ENCODE measurements around the gene CCDC87.
"Not testable (repeated sequence)": the region's sequence is repeated elsewhere in the genome, so short reads cannot be mapped to it uniquely, and the experiment has no call there.

Gene CCDC87, protein sequence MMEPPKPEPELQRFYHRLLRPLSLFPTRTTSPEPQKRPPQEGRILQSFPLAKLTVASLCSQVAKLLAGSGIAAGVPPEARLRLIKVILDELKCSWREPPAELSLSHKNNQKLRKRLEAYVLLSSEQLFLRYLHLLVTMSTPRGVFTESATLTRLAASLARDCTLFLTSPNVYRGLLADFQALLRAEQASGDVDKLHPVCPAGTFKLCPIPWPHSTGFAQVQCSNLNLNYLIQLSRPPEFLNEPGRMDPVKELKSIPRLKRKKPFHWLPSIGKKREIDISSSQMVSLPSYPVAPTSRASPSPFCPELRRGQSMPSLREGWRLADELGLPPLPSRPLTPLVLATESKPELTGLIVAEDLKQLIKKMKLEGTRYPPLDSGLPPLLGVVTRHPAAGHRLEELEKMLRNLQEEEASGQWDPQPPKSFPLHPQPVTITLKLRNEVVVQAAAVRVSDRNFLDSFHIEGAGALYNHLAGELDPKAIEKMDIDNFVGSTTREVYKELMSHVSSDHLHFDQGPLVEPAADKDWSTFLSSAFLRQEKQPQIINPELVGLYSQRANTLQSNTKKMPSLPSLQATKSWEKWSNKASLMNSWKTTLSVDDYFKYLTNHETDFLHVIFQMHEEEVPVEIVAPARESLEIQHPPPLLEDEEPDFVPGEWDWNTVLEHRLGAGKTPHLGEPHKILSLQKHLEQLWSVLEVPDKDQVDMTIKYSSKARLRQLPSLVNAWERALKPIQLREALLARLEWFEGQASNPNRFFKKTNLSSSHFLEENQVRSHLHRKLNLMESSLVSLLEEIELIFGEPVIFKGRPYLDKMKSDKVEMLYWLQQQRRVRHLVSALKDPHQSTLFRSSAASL

DNA sequence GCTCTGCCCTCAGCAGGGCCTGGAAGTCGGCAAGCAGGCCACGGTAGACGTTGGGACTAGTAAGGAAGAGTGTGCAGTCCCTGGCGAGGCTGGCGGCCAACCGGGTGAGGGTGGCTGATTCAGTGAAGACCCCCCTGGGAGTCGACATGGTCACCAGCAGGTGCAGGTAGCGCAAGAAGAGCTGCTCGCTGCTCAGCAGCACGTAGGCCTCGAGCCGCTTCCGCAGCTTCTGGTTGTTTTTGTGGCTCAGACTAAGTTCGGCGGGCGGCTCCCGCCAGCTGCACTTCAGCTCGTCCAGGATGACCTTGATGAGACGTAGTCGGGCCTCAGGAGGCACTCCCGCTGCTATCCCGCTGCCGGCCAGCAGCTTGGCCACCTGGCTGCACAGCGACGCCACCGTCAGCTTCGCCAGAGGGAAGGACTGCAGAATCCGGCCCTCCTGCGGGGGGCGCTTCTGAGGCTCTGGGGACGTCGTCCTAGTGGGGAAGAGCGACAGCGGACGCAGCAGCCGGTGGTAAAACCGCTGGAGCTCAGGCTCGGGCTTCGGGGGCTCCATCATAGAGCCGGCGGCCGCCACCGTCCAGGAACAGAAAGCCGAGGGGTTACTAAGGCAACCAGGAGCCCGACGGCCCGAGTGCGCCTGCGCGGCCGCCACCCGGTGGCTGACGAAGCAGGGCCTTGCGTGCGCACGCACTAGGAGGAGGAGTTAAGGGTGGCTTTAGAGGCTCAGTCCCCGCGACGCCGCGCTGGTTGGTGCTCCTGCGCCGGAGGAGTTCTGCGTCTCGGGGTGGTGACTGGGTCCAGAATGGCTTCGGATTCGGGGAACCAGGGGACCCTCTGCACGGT, at the start of gene CCDC87, which contains the start of gene CCS:
CCDC87 (minus strand) TSS at position 607 of the 846 bp plus-strand sequence; CDS start at position 559, 48 bp downstream.
CCS (plus strand) TSS at position 729 of the 846 bp plus-strand sequence; CDS start at position 806, 77 bp downstream.
- DNase-seq = peak; percentile 81

- DNase-seq = no peak
These were observed 49.0 kb upstream of the CCDC87 start for GRCh38 chr11:66641834-66642233.

- DNase-seq = not testable (repeated sequence)
These were observed 47.0 kb upstream of the CCDC87 start for GRCh38 chr11:66639814-66640340.

GRCh38 chr11:66639066-66639813, 46.4 kb upstream of the CCDC87 start:
- no peak for DNase-seq

DNA sequence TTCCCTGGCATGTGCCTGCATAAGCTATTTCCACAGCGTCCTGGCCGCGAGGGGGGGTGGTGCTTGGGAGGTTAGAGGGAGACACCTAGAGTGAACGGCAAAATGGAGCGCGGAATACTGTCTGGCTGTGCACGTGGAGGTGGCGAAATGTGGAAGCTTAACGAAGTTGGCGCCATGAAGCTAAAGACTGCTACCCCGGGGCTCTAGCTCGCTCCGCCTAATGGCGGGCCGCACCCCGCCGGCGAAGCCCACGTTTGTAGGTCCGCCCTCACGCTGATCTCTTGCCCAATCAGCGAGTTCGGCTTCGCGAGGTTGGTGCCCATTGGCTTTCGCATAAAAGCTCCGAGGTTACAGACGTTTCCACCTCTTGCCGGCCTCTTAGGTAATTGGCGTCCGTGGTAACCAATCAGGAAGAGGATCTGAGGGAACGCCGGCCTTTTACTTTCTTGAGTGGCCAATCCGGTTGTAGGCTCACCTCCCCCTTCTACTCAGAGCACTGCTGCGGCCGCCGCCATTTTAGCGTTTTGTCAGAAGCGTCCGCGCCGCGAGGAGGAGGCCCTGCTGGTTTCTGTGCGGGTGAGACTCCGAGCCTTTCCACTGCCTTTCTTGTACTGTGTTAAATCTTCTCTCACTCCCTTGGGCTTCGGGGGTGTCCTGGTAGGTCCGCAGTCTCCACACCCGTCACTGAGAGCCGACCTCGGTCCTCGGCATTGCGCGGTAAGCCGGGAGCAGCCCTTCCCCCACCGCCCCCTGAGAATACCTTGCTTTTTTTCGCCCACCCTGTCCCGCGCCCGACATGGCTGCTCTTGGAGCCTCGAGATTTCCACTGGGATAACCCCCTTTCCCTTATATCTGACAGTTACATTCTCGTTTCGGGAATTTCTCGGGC, 45.6 kb upstream of the CCDC87 start, which contains the start of gene RBM4:
RBM4 (plus strand) TSS at position 527 of the 889 bp plus-strand sequence. CDS start 1,009 bp downstream, outside the sequence.
- DNase-seq = peak; percentile 98

DNA sequence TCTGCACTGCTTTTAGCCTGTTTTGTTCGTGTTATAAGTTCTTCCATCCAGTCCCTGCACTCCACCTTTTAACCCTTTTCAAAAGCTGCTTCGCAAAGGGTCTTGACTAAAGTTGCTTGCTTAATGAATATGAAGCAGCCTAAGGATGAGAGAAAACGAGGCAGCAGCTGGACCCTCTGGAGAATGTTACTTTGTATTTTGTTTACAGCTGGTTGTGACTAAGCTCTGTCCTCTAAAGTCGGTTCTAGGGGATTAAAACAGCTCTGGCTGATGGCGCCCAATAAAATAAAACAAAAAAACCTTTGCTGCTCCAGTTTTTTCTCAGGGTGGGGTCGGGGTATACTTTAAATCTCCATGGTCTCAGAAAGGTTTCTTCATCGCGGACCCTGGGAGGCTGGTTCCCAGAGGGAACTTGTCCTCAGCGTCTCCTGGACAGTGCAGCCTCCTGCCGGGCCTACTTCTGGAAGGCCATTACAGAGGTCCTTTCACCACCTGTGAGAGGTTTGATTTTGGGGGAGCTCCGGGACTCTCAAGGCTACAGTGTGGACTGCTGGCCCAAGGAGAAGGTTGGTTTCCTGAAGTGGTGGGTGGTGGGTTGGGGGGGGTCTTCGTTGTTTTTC, 44.8 kb upstream of the CCDC87 start:
- DNase-seq = no peak

DNA sequence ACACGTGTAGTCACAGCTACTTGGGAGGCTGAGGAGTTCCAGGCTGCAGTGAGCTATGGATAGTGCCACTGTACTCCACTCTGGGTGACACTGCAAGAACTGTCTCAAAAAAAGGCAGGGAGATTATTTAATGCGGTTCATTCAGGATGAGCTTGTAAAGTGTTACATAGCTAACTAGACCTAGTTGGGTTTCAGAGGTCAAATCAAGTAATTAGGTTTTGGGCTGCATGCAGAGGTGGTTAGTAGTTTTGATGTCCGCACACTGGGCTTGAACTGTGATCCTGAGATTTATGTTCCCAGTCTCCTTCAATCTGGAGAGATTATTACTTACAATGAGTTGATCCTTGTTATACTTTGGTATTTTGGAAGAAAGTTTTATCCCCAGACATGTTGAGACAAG, 43.5 kb upstream of the CCDC87 start:
- no peak for DNase-seq

DNA sequence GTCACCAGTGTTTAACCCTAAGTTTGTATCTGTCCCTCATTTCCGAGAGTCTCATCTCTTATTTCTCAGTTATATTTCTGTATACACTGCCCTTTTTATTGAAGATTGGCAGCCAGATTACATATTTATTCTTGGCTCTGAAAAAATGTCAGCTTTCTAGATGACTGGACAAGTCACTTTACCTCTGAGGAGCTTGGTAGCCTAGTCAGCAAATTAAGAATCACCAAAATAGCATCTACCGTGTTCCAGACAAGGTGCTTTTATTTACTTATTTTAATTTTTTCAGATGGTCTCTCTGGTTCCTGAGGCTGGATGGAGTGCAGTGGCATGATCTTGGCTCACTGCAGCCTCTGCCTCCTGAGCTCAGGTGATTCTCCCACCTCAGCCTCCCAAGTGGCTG, 40.1 kb upstream of the CCDC87 start:
- DNase-seq = no peak

DNA sequence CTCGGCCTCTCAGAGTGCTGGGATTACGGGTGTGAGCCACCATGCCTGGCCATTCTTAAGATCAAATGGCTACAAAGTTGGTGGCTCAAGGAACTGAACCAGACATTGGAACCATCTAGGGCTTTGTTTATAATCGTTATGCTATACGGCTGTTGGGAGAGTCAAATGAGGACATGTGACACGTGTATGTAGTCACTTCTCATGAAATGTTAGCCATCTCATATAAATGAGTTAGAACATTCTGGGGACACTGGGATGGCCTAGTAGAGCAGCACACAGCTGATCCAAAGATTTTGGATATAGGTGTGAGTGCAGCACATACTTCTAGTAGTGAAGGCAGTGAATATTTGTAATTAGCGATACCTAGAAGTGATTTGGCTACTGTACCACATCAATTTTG, 39.0 kb upstream of the CCDC87 start:
- no peak for DNase-seq

DNA sequence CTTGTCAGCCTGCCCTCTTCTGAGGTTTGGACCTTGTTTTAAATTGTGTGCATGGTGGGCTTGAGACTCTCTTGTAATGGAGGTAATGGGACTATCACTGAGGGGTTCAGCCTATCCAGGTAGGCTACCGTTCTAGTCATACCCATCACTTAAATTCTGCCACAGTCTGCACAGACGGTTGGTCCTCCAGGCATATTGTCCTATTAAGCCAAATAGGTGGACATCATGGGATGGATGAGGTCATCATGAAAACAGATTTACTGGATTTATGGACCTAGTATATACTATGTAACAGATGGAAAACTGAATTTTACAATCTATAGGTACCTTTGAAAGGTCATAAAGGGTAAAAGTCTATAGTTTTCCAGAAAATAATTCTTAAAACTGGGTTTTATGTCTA, 36.5 kb upstream of the CCDC87 start:
- no peak for DNase-seq

GRCh38 chr11:66628061-66628603, 35.3 kb upstream of the CCDC87 start:
- DNase-seq = no peak

DNA sequence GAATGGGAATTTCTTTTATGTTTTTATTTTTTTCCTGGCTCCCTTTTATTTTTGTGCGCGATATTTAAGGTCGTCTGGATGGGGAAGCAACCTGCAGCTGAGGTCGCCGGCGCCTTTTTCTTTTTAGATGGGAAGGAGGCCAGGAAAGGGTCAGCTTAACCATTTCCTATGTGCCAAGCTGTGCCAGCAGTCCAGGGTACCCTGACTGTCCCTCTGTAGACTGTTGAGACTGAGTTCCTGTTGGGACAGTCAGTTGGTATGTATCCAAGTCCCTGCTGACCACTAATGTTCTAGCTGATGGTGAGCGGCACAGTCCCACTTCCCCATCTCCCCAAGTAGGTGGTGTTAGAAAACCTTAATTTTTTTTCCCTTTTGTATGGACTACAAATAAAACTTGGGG, 34.1 kb upstream of the CCDC87 start:
- no peak for DNase-seq

DNA sequence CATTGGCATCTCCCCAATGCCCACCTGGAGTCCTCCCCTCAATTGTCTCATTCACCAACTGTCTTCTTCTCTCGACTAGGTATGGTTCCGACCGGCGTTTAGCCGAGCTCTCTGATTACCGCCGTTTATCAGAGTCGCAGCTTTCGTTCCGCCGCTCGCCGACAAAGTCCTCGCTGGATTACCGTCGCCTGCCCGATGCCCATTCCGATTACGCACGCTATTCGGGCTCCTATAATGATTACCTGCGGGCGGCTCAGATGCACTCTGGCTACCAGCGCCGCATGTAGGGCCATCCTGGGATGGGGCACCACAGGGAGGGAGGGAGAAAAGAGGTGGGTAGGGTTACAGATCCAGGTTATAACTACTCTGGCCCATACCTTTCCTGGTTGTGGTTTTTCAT, 33.5 kb upstream of the CCDC87 start:
- DNase-seq = no peak

- DNase-seq = no peak
These were observed 32.9 kb upstream of the CCDC87 start for GRCh38 chr11:66625752-66626149.

DNA sequence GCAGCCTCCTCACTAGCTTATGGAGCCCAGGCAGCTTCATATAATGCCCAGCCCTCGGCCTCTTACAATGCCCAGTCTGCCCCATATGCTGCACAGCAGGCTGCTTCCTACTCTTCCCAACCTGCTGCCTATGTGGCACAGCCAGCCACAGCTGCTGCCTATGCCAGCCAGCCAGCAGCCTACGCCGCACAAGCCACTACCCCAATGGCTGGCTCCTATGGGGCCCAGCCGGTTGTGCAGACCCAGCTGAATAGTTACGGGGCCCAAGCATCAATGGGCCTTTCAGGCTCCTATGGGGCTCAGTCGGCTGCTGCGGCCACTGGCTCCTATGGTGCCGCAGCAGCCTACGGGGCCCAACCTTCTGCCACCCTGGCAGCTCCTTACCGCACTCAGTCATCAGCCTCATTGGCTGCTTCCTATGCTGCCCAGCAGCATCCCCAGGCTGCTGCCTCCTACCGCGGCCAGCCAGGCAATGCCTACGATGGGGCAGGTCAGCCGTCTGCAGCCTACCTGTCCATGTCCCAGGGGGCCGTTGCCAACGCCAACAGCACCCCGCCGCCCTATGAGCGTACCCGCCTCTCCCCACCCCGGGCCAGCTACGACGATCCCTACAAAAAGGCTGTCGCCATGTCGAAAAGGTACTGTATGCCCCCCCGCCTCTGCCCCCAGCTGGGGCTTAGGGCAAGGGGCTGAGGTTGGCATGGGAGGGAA, 32.3 kb upstream of the CCDC87 start:
- DNase-seq = no peak

DNA sequence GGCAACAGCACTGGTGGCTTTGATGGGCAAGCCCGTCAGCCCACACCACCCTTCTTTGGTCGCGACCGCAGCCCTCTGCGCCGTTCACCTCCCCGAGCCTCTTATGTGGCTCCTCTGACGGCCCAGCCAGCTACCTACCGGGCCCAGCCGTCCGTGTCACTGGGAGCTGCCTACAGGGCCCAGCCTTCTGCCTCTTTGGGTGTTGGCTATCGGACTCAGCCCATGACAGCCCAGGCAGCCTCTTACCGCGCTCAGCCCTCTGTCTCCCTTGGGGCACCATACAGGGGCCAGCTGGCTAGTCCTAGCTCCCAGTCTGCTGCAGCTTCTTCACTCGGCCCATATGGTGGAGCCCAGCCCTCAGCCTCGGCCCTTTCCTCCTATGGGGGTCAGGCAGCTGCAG, 31.6 kb upstream of the CCDC87 start:
- DNase-seq = no peak

GRCh38 chr11:66619080-66619554, 26.3 kb upstream of the CCDC87 start:
- DNase-seq = no peak

DNA sequence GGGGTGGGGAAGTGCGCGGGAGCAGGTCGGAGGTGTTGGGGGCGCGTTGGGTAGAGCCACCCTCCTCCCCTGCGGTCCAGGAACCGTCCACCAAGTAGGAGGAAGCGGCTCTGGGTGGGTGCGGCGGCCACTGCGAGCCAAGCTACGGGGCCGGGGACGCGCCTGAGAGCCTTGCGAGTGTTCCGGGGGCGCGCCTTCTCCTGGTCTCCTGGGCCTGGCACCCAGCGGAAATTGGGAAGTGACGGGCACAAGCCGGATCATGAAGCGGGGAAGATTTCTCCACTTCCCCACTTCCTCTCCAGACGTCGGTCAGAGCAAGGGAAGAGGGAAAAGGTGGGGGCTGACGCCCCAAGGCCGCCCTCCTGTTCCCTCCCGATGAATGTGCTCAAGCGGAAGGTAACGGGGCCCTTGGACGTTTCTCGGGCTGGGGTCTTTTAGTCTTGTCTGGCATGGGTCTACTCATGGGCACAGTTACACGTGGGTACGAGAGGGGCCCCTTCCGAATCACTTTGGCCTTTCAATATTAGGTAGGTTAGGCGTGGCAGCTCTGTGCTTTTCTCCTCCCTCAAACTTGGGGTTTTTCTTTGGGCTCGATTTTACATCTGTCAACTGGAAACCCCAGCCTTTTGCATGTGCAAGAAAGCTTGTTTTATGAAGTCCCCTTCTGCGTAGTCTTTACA, 24.4 kb upstream of the CCDC87 start:
- no peak for DNase-seq

Measured in DMS 273 treated with DMSO at 0.1 percent for 48 hours (cell line).